Measurements from ENCODE around the gene NXF1.

- TF ChIP-seq CTCF (IDR thresholded peaks at IDR 0.05; ENCODE audit: poor library complexity) (no peak), EZH2 (IDR thresholded peaks at IDR 0.05; ENCODE audit: borderline replicate concordance) (no peak), EZH2phosphoT487 (IDR thresholded peaks at IDR 0.05; ENCODE audit: low read depth, severe bottlenecking, unreplicated experiment) (no peak)
These were observed 53.0 kb downstream of the NXF1 start for GRCh38 chr11:62752177-62752785.
